Ecto neural progenitor cell (in vitro differentiated cells): ENCODE measurements around the gene BTNL8.

ENCODE experiments used
- DNase-seq: peaks from one replicate; pipeline ENCODE4 v3.0.0-alpha.2; 2018; ENCODE audit warnings: low spot score

The BTNL8 gene

GRCh38 chr5:180959661-180960060 lies 60.7 kb downstream of the BTNL8 start:
- DNase-seq = no peak

GRCh38 chr5:180960209-180960608 lies 61.2 kb downstream of the BTNL8 start:
- no peak for DNase-seq

- DNase-seq = no peak
Observed at GRCh38 chr5:180969406-180969805, 70.4 kb downstream of the BTNL8 start.

- DNase-seq = no peak
Observed at GRCh38 chr5:180970336-180970735, 71.4 kb downstream of the BTNL8 start.

GRCh38 chr5:180970875-180971274 lies 71.9 kb downstream of the BTNL8 start:
- DNase-seq = no peak

- no peak for DNase-seq
Observed at GRCh38 chr5:180974612-180975315, 75.8 kb downstream of the BTNL8 start.

GRCh38 chr5:180975338-180975737 lies 76.4 kb downstream of the BTNL8 start:
- DNase-seq = no peak

- DNase-seq = no peak
Observed at GRCh38 chr5:180976518-180976917, 77.6 kb downstream of the BTNL8 start.

- DNase-seq = no peak
Observed at GRCh38 chr5:180977852-180978251, 78.9 kb downstream of the BTNL8 start.

- no peak for DNase-seq
Observed at GRCh38 chr5:180982008-180982741, 83.2 kb downstream of the BTNL8 start.

GRCh38 chr5:180988016-180988415 lies 89.1 kb downstream of the BTNL8 start:
- DNase-seq = no peak

- no peak for DNase-seq
Observed at GRCh38 chr5:180988592-180988991, 89.6 kb downstream of the BTNL8 start, which contains the start of gene BTNL3. TSS of gene BTNL3 (plus strand) at chr5:180988846. CDS start at chr5:180989029, 183 bp downstream.

- DNase-seq = no peak
Observed at GRCh38 chr5:180990086-180990881, 91.3 kb downstream of the BTNL8 start.

GRCh38 chr5:180990882-180991242 lies 91.9 kb downstream of the BTNL8 start:
- no peak for DNase-seq
